IMR-90 (cell line): Measurements from ENCODE around the gene WDR70. TPM values are rescaled to one million over a fixed set of nuclear protein-coding genes. Genes with fewer than 3 reads are reported as not detected.

Source experiments
- ATAC-seq: fragments of 200-7000 bp; cut with Tn5 transposase; 2 replicates; pipeline ENCODE4 v1.9.1; 2020; ENCODE audit warnings: low read depth, mild to moderate bottlenecking, moderate library complexity
- BruUV-seq: library from RNA; stranded (reverse); fragments of 400-500 nt; replicated peaks from 2 replicates; lab custom pipeline; 2021; lab: Mats Ljungman, UMichigan
- CTCF ChIA-PET: fragments of 300-600 bp; formaldehyde crosslinking; extraction: SDS; loops from one replicate; lab custom pipeline; 2021; ENCODE audit warnings: antibody characterized with exemption; lab: Yijun Ruan, JAX
- POLR2A ChIA-PET: fragments of 300-600 bp; sonication (Branson Sonifier 250); formaldehyde crosslinking; loops from one replicate; lab custom pipeline; 2022; ENCODE audit warnings: antibody characterized with exemption; ENCODE audit not compliant: unreplicated experiment; lab: Charles Lee
- DNase-seq: peaks from one replicate; pipeline ENCODE4 v3.0.0; 2013
- H2AFZ ChIP-seq: replicated peaks from 2 replicates; pipeline ENCODE3; 2013; ENCODE audit warnings: low read length, mild to moderate bottlenecking; ENCODE audit not compliant: poor library complexity
- H2AK5ac ChIP-seq: 2 replicates; pipeline ENCODE4 v1.6.1; 2013; ENCODE audit warnings: low read depth, low read length, inconsistent platforms
- H2AK9ac ChIP-seq: replicated peaks from 2 replicates; pipeline ENCODE3; 2013; ENCODE audit warnings: mild to moderate bottlenecking, low read depth, low read length, moderate library complexity; ENCODE audit not compliant: poor library complexity
- H2BK120ac ChIP-seq: 2 replicates; pipeline ENCODE4 v1.6.1; 2013; ENCODE audit warnings: low read depth, low read length, inconsistent platforms
- H2BK15ac ChIP-seq: 3 replicates; pipeline ENCODE4 v1.6.1; 2013; ENCODE audit warnings: low read depth, low read length, inconsistent platforms
- H2BK20ac ChIP-seq: 2 replicates; pipeline ENCODE4 v1.6.1; 2013; ENCODE audit warnings: low read depth, mild to moderate bottlenecking, inconsistent platforms, low read length, moderate library complexity
- H2BK5ac ChIP-seq: 2 replicates; pipeline ENCODE4 v1.6.1; 2013; ENCODE audit warnings: mild to moderate bottlenecking, low read depth, low read length, inconsistent platforms; ENCODE audit not compliant: poor library complexity, severe bottlenecking
- H3K14ac ChIP-seq: replicated peaks from 2 replicates; pipeline ENCODE4 v1.6.1; 2013; ENCODE audit warnings: low read depth, low read length, inconsistent platforms
- H3K18ac ChIP-seq: 2 replicates; pipeline ENCODE4 v1.6.1; 2013; ENCODE audit warnings: low read depth, low read length, control low read depth
- H3K23ac ChIP-seq: 2 replicates; pipeline ENCODE4 v1.6.1; 2013; ENCODE audit warnings: low read depth, low read length, inconsistent platforms
- H3K27ac ChIP-seq: 2 replicates; pipeline ENCODE4 v1.5.1; 2013; ENCODE audit warnings: mild to moderate bottlenecking, control low read depth, low read length; ENCODE audit not compliant: insufficient read depth
- H3K27me3 ChIP-seq: 2 replicates; pipeline ENCODE4 v1.6.1; 2013; ENCODE audit warnings: low read length; ENCODE audit not compliant: control insufficient read depth, insufficient read depth
- H3K36me3 ChIP-seq: 2 replicates; pipeline ENCODE4 v1.6.1; 2013; ENCODE audit warnings: low read length, mixed read lengths; ENCODE audit not compliant: control insufficient read depth, insufficient read depth
- H3K4ac ChIP-seq: 2 replicates; pipeline ENCODE4 v1.6.1; 2013; ENCODE audit warnings: low read depth, low read length, inconsistent platforms
- H3K4me1 ChIP-seq: 2 replicates; pipeline ENCODE4 v1.6.1; 2013; ENCODE audit warnings: low read length, mixed read lengths; ENCODE audit not compliant: control insufficient read depth, insufficient read depth
- H3K4me2 ChIP-seq: 2 replicates; pipeline ENCODE4 v1.6.1; 2013; ENCODE audit warnings: low read depth, mild to moderate bottlenecking, control low read depth, low read length, moderate library complexity
- H3K4me3 ChIP-seq: 2 replicates; pipeline ENCODE4 v1.5.1; 2013; ENCODE audit warnings: low read depth, mild to moderate bottlenecking, control low read depth, low read length, moderate library complexity; ENCODE audit not compliant: insufficient read depth
- H3K56ac ChIP-seq: 2 replicates; pipeline ENCODE4 v1.6.1; 2013; ENCODE audit warnings: low read length, inconsistent platforms; ENCODE audit not compliant: insufficient read depth; ENCODE audit errors: extremely low read depth
- H3K79me1 ChIP-seq, 2 experiments: 2 replicates each; pipeline ENCODE4 v1.6.1; 2013; ENCODE audit warnings: low read length in 2 of 2, inconsistent platforms in 1 of 2, low read depth in 1 of 2
- H3K9ac ChIP-seq: 2 replicates; pipeline ENCODE4 v1.6.1; 2013; ENCODE audit warnings: low read depth, low read length, control low read depth
- H3K9me1 ChIP-seq: 2 replicates; pipeline ENCODE4 v1.6.1; 2013; ENCODE audit warnings: low read length, inconsistent platforms; ENCODE audit not compliant: insufficient read depth
- H3K9me3 ChIP-seq: 2 replicates; pipeline ENCODE4 v1.6.1; 2013; ENCODE audit warnings: low read length; ENCODE audit not compliant: control insufficient read depth, insufficient read depth
- H4K20me1 ChIP-seq: 2 replicates; pipeline ENCODE4 v1.6.1; 2013; ENCODE audit warnings: low read length, inconsistent platforms; ENCODE audit not compliant: insufficient read depth
- H4K5ac ChIP-seq: 2 replicates; pipeline ENCODE4 v1.6.1; 2013; ENCODE audit warnings: mild to moderate bottlenecking, low read depth, low read length, control low read depth
- H4K8ac ChIP-seq, 2 experiments: 2 replicates each; pipeline ENCODE4 v1.6.1; 2013; ENCODE audit warnings: low read depth in 2 of 2, low read length in 2 of 2, control low read depth in 1 of 2, inconsistent platforms in 1 of 2
- H4K91ac ChIP-seq: 2 replicates; pipeline ENCODE4 v1.6.1; 2013; ENCODE audit warnings: low read depth, low read length, inconsistent platforms; ENCODE audit not compliant: insufficient read depth
- MAFK ChIP-seq: IDR thresholded peaks from 2 replicates; pipeline ENCODE4 v1.6.1; 2012; ENCODE audit warnings: low read depth, low read length, improper control_type of control experiment
- dilution Hi-C: fragments of 300-500 bp; cut with HindIII; formaldehyde crosslinking; loops from one replicate; pipeline ENCODE4 v1.14.3; 2018; ENCODE audit warnings: low sequenced_read_pairs; ENCODE audit not compliant: unreplicated experiment
- in situ Hi-C: fragments of 300-500 bp; cut with MboI; formaldehyde crosslinking; loops from 3 replicates; pipeline ENCODE4 v1.14.3; 2019; ENCODE audit warnings: low sequenced_read_pairs, inconsistent platforms, mixed read lengths
- intact Hi-C: fragments of 100-400 bp; cut with micrococcal nuclease; formaldehyde crosslinking; loops from 2 replicates; pipeline ENCODE4 v1.10.0; 2022
- polyA plus RNA-seq, 3 experiments: library from polyadenylated mRNA; depleted of rRNA; stranded (reverse); fragments of >200 nt; gene quantifications; 2 replicates each; pipeline ENCODE4 v1.2.3, GENCODE V29; 2012; ENCODE audit warnings: low replicate concordance in 1 of 3
- total RNA-seq: library from RNA; depleted of rRNA; stranded (reverse); fragments of >200 nt; gene quantifications from 2 replicates; pipeline ENCODE4 v1.2.3, GENCODE V29; 2012

Gene WDR70
- total and polyA plus RNA-seq, 2 of the 4 experiments (the other 2 are of a cell fraction) = 16.7 to 29.9 TPM

DNA sequence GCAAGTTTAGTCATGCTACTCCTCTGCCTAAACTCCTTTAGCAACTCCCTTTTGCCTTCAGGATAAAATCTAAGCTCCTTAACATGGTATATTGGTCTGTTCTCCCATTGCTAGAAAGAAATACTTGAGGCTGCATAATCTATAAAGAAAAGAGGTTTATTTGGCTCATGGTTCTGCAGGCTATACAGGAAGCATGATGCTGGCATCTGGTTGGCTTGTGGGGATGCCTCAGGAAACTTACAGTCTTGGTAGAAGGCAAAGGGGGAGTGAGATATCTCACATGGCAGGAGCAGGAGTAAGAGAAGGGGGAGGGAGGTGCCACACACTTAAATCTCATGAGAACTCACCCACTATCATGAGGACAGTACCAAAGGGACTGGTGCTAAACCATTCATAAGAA is 315.7 kb downstream of the WDR70 start:
- no peak overlapping the region for H3K56ac ChIP-seq
- no peak overlapping the region for H2BK120ac ChIP-seq
- H4K5ac ChIP-seq = no peak overlapping the region
- ChIA-PET POLR2A (no interaction called here), CTCF (no interaction called here)
- no peak overlapping the region for H2BK5ac ChIP-seq
- H3K4me1 ChIP-seq = no peaks in the 10 kb centered on the region
- H4K8ac ChIP-seq = no peak overlapping the region
- no peaks in the 10 kb centered on the region for H3K79me1 ChIP-seq
- intact Hi-C loops (no loop called here), dilution Hi-C loops (no loop called here), in situ Hi-C loops (no loop called here)
- H3K14ac ChIP-seq = no peak overlapping the region
- peaks cover 3% of the 10 kb centered on the region; the same call in 1 of the 2 replicates for H3K9me1 ChIP-seq
- H3K4ac ChIP-seq = no peak overlapping the region
- no peak overlapping the region for H2BK15ac ChIP-seq
- H3K9me3 ChIP-seq = peaks cover 2% of the 10 kb centered on the region; the same call in 1 of the 2 replicates
- no peak overlapping the region for H3K4me2 ChIP-seq
- H3K4me3 ChIP-seq = no peak overlapping the region
- H3K18ac ChIP-seq = no peak overlapping the region
- no peak overlapping the region for H2AK9ac ChIP-seq
- no peak overlapping the region for H4K91ac ChIP-seq
- no peak overlapping the region for H3K27ac ChIP-seq
- H3K36me3 ChIP-seq = 0 out of 2 replicates have a peak, but pooled peaks cover under 1% of the 10 kb centered on the region
- H2AFZ ChIP-seq = no peak overlapping the region
- no peak for ATAC-seq
- no peaks in the 10 kb centered on the region for H4K20me1 ChIP-seq
- no peak overlapping the region for H2BK20ac ChIP-seq
- no peak for DNase-seq
- no TSS peak for BruUV-seq
- H2AK5ac ChIP-seq = no peak overlapping the region
- no peaks in the 10 kb centered on the region for H3K27me3 ChIP-seq
- H3K23ac ChIP-seq = no peak overlapping the region
- H3K9ac ChIP-seq = no peak overlapping the region
- TF ChIP-seq MAFK = no peak
